SK-N-SH (cell line): ENCODE measurements around the gene ZNRF1. TPM values are rescaled to one million over a fixed set of nuclear protein-coding genes. Genes with fewer than 3 reads are reported as not detected.

Experiments
- CTCF ChIA-PET: fragments of 300-600, 350-600 bp; formaldehyde crosslinking; extraction: SDS; loops from one replicate; lab custom pipeline; 2021; lab: Yijun Ruan, JAX
- POLR2A ChIA-PET: fragments of 350-600 bp; sonication (Branson Sonifier 250); formaldehyde crosslinking; extraction: SDS; loops from one replicate; lab custom pipeline; 2020; ENCODE audit warnings: antibody characterized with exemption, inconsistent platforms; lab: Yijun Ruan, JAX
- DNase-seq: peaks from one replicate; pipeline ENCODE4 v3.0.0; 2012
- H2AFZ ChIP-seq: fragments of 200-600 bp; sonication (generic); 2 replicates; pipeline ENCODE4 v1.8.1; 2016; ENCODE audit warnings: antibody characterized with exemption, mild to moderate bottlenecking, low read depth
- H3F3A ChIP-seq: fragments of 200-600 bp; sonication (generic); replicated peaks from 2 replicates; pipeline ENCODE3; 2016; ENCODE audit warnings: antibody characterized with exemption, mild to moderate bottlenecking; ENCODE audit not compliant: insufficient read depth
- H3K27ac ChIP-seq, 2 experiments: fragments of 200-500 bp in 1 of 2; fragments of 200-600 bp in 1 of 2; sonication (Bioruptor generic) in 1 of 2; sonication (generic), shearing (Covaris generic) in 1 of 2; 2 replicates each; pipeline versions ENCODE4 v1.5.1 to v1.6.1; 2014 to 2016; ENCODE audit warnings: low read depth in 2 of 2, inconsistent platforms in 1 of 2, low read length in 1 of 2, mild to moderate bottlenecking in 1 of 2, mixed read lengths in 1 of 2
- H3K27me3 ChIP-seq: fragments of 200-600 bp; sonication (generic), shearing (Covaris generic); 2 replicates; pipeline ENCODE4 v1.6.1; 2016; ENCODE audit warnings: mixed run types; ENCODE audit not compliant: insufficient read depth
- H3K36me3 ChIP-seq, 2 experiments: fragments of 200-500 bp in 1 of 2; fragments of 200-600 bp in 1 of 2; sonication (Bioruptor generic) in 1 of 2; sonication (generic) in 1 of 2; replicated peaks in 1 of 2; 2 replicates each; pipeline versions ENCODE3 to v1.5.1; 2014 to 2016; ENCODE audit warnings: low read length in 1 of 2, mild to moderate bottlenecking in 1 of 2; ENCODE audit not compliant: insufficient read depth in 2 of 2, control insufficient read depth in 1 of 2
- H3K4me1 ChIP-seq, 2 experiments: fragments of 200-500 bp in 1 of 2; fragments of 200-600 bp in 1 of 2; sonication (Bioruptor generic) in 1 of 2; sonication (generic), shearing (Covaris generic) in 1 of 2; 2 replicates each; pipeline versions ENCODE4 v1.5.1 to v1.6.1; 2014 to 2016; ENCODE audit warnings: low read depth in 1 of 2, low read length in 1 of 2, mixed run types in 1 of 2; ENCODE audit not compliant: insufficient read depth in 2 of 2, control insufficient read depth in 1 of 2
- H3K4me2 ChIP-seq: fragments of 200-600 bp; sonication (generic), shearing (Covaris generic); 2 replicates; pipeline ENCODE4 v1.6.1; 2017; ENCODE audit warnings: mixed run types
- H3K4me3 ChIP-seq, 2 experiments: fragments of 200-500 bp in 1 of 2; fragments of 200-600 bp in 1 of 2; sonication (Bioruptor generic) in 1 of 2; sonication (generic), shearing (Covaris generic) in 1 of 2; 2 replicates each; pipeline versions ENCODE4 v1.5.1 to v1.8.1; 2014 to 2016; ENCODE audit warnings: low read depth in 2 of 2, inconsistent platforms in 1 of 2, low read length in 1 of 2, mild to moderate bottlenecking in 1 of 2, mixed read lengths in 1 of 2, moderate library complexity in 1 of 2
- H3K79me2 ChIP-seq: fragments of 200-600 bp; sonication (generic); 2 replicates; pipeline ENCODE4 v1.8.1; 2017; ENCODE audit warnings: mild to moderate bottlenecking; ENCODE audit not compliant: insufficient read depth
- H3K9ac ChIP-seq: fragments of 200-600 bp; sonication (generic); 2 replicates; pipeline ENCODE4 v1.6.1; 2017; ENCODE audit warnings: mixed run types
- H3K9me2 ChIP-seq: fragments of 200-600 bp; sonication (generic); 2 replicates; pipeline ENCODE4 v1.6.1; 2017; ENCODE audit warnings: mixed run types
- H3K9me3 ChIP-seq: fragments of 200-600 bp; sonication (generic); 2 replicates; pipeline ENCODE4 v1.6.1; 2017; ENCODE audit warnings: mixed run types, mild to moderate bottlenecking, moderate library complexity
- H4K20me1 ChIP-seq: fragments of 200-600 bp; sonication (generic); 2 replicates; pipeline ENCODE4 v1.6.1; 2017; ENCODE audit warnings: mild to moderate bottlenecking, mixed run types; ENCODE audit not compliant: insufficient read depth
- EZH2phosphoT487 ChIP-seq: fragments of 200-600 bp; sonication (generic); IDR thresholded peaks from 2 replicates; pipeline ENCODE4 v1.6.1; 2017; ENCODE audit warnings: low read depth, mixed run types, mild to moderate bottlenecking, antibody characterized with exemption, moderate library complexity, borderline replicate concordance
- FOXJ3 ChIP-seq: sonication (generic); formaldehyde crosslinking; IDR thresholded peaks from 2 replicates; pipeline ENCODE4 v1.5.1; 2020; ENCODE audit warnings: mild to moderate bottlenecking, missing genetic modification reagents
- FOXM1 ChIP-seq: IDR thresholded peaks from 2 replicates; pipeline ENCODE4 v1.4.0; 2012; ENCODE audit warnings: low read depth, mild to moderate bottlenecking
- GABPA ChIP-seq: IDR thresholded peaks from 2 replicates; pipeline ENCODE4 v1.4.0; 2012; ENCODE audit warnings: low read depth, mild to moderate bottlenecking
- GATA2 ChIP-seq: sonication (generic); formaldehyde crosslinking; IDR thresholded peaks from 2 replicates; pipeline ENCODE4 v1.5.0; 2020; ENCODE audit warnings: mild to moderate bottlenecking, missing genetic modification reagents
- JUND ChIP-seq: IDR thresholded peaks from 2 replicates; pipeline ENCODE4 v1.4.0; 2012
- MEF2A ChIP-seq: IDR thresholded peaks from 2 replicates; pipeline ENCODE4 v1.4.0; 2012; ENCODE audit warnings: low read depth, borderline replicate concordance
- MXI1 ChIP-seq: IDR thresholded peaks from 2 replicates; pipeline ENCODE4 v1.6.1; 2012; ENCODE audit warnings: mild to moderate bottlenecking, low read depth, low read length, improper control_type of control experiment
- NFIC ChIP-seq: IDR thresholded peaks from 2 replicates; pipeline ENCODE4 v1.4.0; 2012; ENCODE audit warnings: borderline replicate concordance
- POLR2AphosphoS5 ChIP-seq: IDR thresholded peaks from 2 replicates; pipeline ENCODE4 v1.6.1; 2012; ENCODE audit warnings: low read depth, low read length
- RCOR1 ChIP-seq: fragments of 150-350 bp; IDR thresholded peaks from 2 replicates; pipeline ENCODE4 v1.6.1; 2017; ENCODE audit warnings: antibody characterized with exemption, low read length
- RFX5 ChIP-seq: IDR thresholded peaks from 2 replicates; pipeline ENCODE4 v1.6.1; 2012; ENCODE audit warnings: mild to moderate bottlenecking, improper control_type of control experiment, low read length
- TCF12 ChIP-seq: IDR thresholded peaks from 2 replicates; pipeline ENCODE4 v1.4.0; 2012
- TEAD4 ChIP-seq: IDR thresholded peaks from 2 replicates; pipeline ENCODE4 v1.4.0; 2012; ENCODE audit warnings: mild to moderate bottlenecking, borderline replicate concordance; ENCODE audit not compliant: insufficient read depth
- WGBS: methylation state at CpG from one replicate; pipeline ENCODE4 v1.1.6; 2017; ENCODE audit warnings: low lambda C conversion rate; 5-methylcytosine and 5-hydroxymethylcytosine counted together
- polyA plus RNA-seq, 3 experiments: library from polyadenylated mRNA; depleted of rRNA; stranded (reverse); fragments of >200 nt; gene quantifications; 2 replicates each; pipeline ENCODE4 v1.2.3, GENCODE V29; 2012
- TF ChIP-seq, protein P1 (sequence below): IDR thresholded peaks from 2 replicates; pipeline ENCODE4 v1.6.1; 2012; ENCODE audit warnings: mild to moderate bottlenecking, low read depth, low read length, moderate library complexity
- TF ChIP-seq, protein P2 (sequence below): fragments of 150-350 bp; IDR thresholded peaks from 2 replicates; pipeline ENCODE4 v1.6.1; 2016; ENCODE audit warnings: mild to moderate bottlenecking, low read depth, low read length
- TF ChIP-seq, protein P3 (sequence below): fragments of 150-350 bp; IDR thresholded peaks from 2 replicates; pipeline ENCODE4 v1.6.1; 2017; ENCODE audit warnings: antibody characterized with exemption, low read length, low read depth, borderline replicate concordance

Gene ZNRF1
- polyA plus RNA-seq, 1 of the 3 experiments (the other 2 are of a cell fraction) = 23.7 TPM

DNA sequence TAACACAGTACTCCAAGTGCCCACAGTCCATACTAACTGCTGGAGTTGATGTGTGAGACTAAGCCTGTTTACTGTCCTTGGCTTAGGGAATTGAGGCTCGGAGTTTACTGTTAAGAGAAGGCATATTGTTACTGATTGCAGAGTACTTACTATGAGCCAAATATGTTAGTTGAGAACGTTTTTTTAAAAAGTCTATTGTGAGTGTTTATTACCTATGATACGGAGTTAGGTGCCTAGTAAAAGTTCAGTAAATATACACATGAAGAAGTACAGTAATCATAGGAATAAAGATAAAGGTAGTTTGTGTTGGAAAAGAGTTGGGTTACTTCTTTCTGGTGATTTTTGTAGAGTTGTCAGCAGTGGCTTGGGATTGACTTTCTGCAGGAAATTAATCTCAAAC is 25.4 kb downstream of the ZNRF1 start:
- no peak for DNase-seq
- H3K27ac ChIP-seq = no peak overlapping the region
- peaks cover 20% of the 10 kb centered on the region for H3F3A ChIP-seq
- no peak overlapping the region for H3K9ac ChIP-seq
- no peak overlapping the region for H3K4me3 ChIP-seq
- H3K9me3 ChIP-seq = peaks cover 4% of the 10 kb centered on the region; the same call in 1 of the 2 replicates
- TF ChIP-seq, protein P1, sequence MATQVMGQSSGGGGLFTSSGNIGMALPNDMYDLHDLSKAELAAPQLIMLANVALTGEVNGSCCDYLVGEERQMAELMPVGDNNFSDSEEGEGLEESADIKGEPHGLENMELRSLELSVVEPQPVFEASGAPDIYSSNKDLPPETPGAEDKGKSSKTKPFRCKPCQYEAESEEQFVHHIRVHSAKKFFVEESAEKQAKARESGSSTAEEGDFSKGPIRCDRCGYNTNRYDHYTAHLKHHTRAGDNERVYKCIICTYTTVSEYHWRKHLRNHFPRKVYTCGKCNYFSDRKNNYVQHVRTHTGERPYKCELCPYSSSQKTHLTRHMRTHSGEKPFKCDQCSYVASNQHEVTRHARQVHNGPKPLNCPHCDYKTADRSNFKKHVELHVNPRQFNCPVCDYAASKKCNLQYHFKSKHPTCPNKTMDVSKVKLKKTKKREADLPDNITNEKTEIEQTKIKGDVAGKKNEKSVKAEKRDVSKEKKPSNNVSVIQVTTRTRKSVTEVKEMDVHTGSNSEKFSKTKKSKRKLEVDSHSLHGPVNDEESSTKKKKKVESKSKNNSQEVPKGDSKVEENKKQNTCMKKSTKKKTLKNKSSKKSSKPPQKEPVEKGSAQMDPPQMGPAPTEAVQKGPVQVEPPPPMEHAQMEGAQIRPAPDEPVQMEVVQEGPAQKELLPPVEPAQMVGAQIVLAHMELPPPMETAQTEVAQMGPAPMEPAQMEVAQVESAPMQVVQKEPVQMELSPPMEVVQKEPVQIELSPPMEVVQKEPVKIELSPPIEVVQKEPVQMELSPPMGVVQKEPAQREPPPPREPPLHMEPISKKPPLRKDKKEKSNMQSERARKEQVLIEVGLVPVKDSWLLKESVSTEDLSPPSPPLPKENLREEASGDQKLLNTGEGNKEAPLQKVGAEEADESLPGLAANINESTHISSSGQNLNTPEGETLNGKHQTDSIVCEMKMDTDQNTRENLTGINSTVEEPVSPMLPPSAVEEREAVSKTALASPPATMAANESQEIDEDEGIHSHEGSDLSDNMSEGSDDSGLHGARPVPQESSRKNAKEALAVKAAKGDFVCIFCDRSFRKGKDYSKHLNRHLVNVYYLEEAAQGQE = no peak
- TF ChIP-seq GATA2 (CRISPR knock-in tag) (no peak), POLR2AphosphoS5 (no peak), MEF2A (no peak), RCOR1 (no peak), TCF12 (no peak), EZH2phosphoT487 (no peak), FOXJ3 (CRISPR knock-in tag) (no peak), NFIC (no peak)
- TF ChIP-seq, protein P2, sequence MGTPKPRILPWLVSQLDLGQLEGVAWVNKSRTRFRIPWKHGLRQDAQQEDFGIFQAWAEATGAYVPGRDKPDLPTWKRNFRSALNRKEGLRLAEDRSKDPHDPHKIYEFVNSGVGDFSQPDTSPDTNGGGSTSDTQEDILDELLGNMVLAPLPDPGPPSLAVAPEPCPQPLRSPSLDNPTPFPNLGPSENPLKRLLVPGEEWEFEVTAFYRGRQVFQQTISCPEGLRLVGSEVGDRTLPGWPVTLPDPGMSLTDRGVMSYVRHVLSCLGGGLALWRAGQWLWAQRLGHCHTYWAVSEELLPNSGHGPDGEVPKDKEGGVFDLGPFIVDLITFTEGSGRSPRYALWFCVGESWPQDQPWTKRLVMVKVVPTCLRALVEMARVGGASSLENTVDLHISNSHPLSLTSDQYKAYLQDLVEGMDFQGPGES = no peak
- ChIA-PET POLR2A (no interaction called here), CTCF (interaction anchor here (1.4 kb wide), 1 partner anchor 17 kb away, joined by 3 read pairs; no protein-coding TSS in a partner anchor)
- H3K79me2 ChIP-seq = peaks cover 96% of the 10 kb centered on the region
- H3K4me2 ChIP-seq = no peak overlapping the region
- H3K36me3 ChIP-seq = peaks cover 0 to 12% of the 10 kb centered on the region in 2 experiments
- no peak overlapping the region for H2AFZ ChIP-seq
- 88% methylated on average over 3 of the region's 3 CpGs for WGBS
- no peaks in the 10 kb centered on the region; the same call in 1 of the 2 replicates for H4K20me1 ChIP-seq
- peaks cover 0 to 15% of the 10 kb centered on the region in 2 experiments; a peak in 2 of 4 replicates for H3K4me1 ChIP-seq
- no peaks in the 10 kb centered on the region for H3K9me2 ChIP-seq
- no peaks in the 10 kb centered on the region for H3K27me3 ChIP-seq

DNA sequence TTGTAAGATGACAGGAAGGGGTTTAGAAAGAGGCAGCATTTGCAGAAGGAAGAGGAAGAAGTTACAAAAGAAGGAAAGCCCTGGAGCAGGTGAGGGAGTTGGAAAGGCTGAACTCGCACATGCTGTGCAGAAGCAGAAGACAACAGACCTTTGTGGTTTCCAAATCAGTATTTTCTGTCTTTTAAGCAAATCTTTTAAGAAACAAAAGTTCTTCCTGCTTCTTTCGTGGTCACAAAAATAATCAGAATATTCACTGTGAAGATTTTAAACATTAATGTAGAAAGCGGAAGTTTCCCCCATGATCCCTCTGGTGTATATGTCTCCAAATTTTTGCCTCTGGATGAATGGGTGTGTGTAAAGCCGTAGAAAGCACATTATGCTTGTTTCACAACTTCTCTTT is 25.8 kb downstream of the ZNRF1 start:
- CTCF ChIA-PET = no interaction called here
- Histone ChIP-seq H3K4me3 (no peak overlapping the region), H3K27ac (no peak overlapping the region), H3K4me2 (no peak overlapping the region), H3F3A (peaks cover 20% of the 10 kb centered on the region), H4K20me1 (no peaks in the 10 kb centered on the region), H3K9me3 (peaks cover 4% of the 10 kb centered on the region; the same call in 1 of the 2 replicates), H2AFZ (no peak overlapping the region), H3K4me1 (peaks cover 0 to 17% of the 10 kb centered on the region in 2 experiments; a peak in 2 of 4 replicates), H3K27me3 (no peaks in the 10 kb centered on the region), H3K9me2 (no peaks in the 10 kb centered on the region), H3K79me2 (peaks cover 96% of the 10 kb centered on the region), H3K36me3 (peaks cover 0 to 12% of the 10 kb centered on the region in 2 experiments), H3K9ac (no peak overlapping the region)
- WGBS = 82% methylated on average over 4 of the region's 4 CpGs
- POLR2A ChIA-PET = no interaction called here
- TF ChIP-seq, protein P2 = no peak
- TF ChIP-seq NFIC (no peak), FOXM1 (no peak), TCF12 (no peak), RFX5 (no peak), TEAD4 (no peak), GABPA (no peak), JUND (no peak), MEF2A (no peak), MXI1 (no peak)
- TF ChIP-seq, protein P3, sequence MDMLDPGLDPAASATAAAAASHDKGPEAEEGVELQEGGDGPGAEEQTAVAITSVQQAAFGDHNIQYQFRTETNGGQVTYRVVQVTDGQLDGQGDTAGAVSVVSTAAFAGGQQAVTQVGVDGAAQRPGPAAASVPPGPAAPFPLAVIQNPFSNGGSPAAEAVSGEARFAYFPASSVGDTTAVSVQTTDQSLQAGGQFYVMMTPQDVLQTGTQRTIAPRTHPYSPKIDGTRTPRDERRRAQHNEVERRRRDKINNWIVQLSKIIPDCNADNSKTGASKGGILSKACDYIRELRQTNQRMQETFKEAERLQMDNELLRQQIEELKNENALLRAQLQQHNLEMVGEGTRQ = no peak
- no peak for DNase-seq
